K562 (cell line): Measurements from ENCODE around the gene TAPBPL. TPM values are rescaled to one million over a fixed set of nuclear protein-coding genes. Genes with fewer than 3 reads are reported as not detected.

Experiments used
- ARID2 ChIP-seq: fragments of 450-650 bp; IDR thresholded peaks from 2 replicates; pipeline ENCODE4 v1.6.1; 2017; ENCODE audit warnings: antibody characterized with exemption, mild to moderate bottlenecking
- CREB3 ChIP-seq: fragments of 450-650 bp; conservative IDR thresholded peaks from 2 replicates; pipeline ENCODE4 v1.6.1; 2016; ENCODE audit warnings: missing genetic modification characterization, low read depth, mild to moderate bottlenecking, missing compliant biosample characterization, moderate library complexity
- HNRNPLL ChIP-seq: fragments of 200-400 bp; formaldehyde crosslinking; IDR thresholded peaks from 2 replicates; pipeline ENCODE4 v1.6.1; 2017; ENCODE audit warnings: low read length, low read depth, mild to moderate bottlenecking; ENCODE audit not compliant: poor library complexity, severe bottlenecking
- MAFF ChIP-seq: IDR thresholded peaks from 2 replicates; pipeline ENCODE4 v1.6.1; 2012; ENCODE audit warnings: low read length, improper control_type of control experiment
- MITF ChIP-seq: IDR thresholded peaks from 2 replicates; pipeline ENCODE4 v1.6.1; 2014; ENCODE audit warnings: antibody characterized with exemption
- NCOA4 ChIP-seq: fragments of 450-650 bp; IDR thresholded peaks from 2 replicates; pipeline ENCODE4 v1.6.1; 2018; ENCODE audit warnings: mild to moderate bottlenecking; ENCODE audit not compliant: partially characterized antibody
- PBX2 ChIP-seq, 2 experiments: IDR thresholded peaks in 1 of 2; conservative IDR thresholded peaks in 1 of 2; 2 replicates each; pipeline ENCODE4 v1.6.1; 2016; ENCODE audit warnings: low read depth in 2 of 2, mild to moderate bottlenecking in 1 of 2, missing compliant biosample characterization in 1 of 2, missing genetic modification characterization in 1 of 2, moderate library complexity in 1 of 2
- RAD21 ChIP-seq, 2 experiments: fragments of 250-450 bp in 1 of 2; fragments of 450-650 bp in 1 of 2; sonication (Bioruptor Pico) in 1 of 2; formaldehyde crosslinking in 1 of 2; IDR thresholded peaks in 1 of 2; conservative IDR thresholded peaks in 1 of 2; 2 replicates each; pipeline versions ENCODE4 v1.4.0 to v1.8.0; 2020 to 2022; ENCODE audit warnings: mild to moderate bottlenecking in 2 of 2, moderate library complexity in 1 of 2
- RFX1 ChIP-seq: fragments of 450-650 bp; IDR thresholded peaks from 2 replicates; pipeline ENCODE4 v1.6.1; 2016; ENCODE audit warnings: mild to moderate bottlenecking, moderate library complexity
- SMC3 ChIP-seq: conservative IDR thresholded peaks from 2 replicates; pipeline ENCODE4 v1.6.1; 2011; ENCODE audit warnings: low read depth, low read length, improper control_type of control experiment; ENCODE audit not compliant: insufficient read depth
- SP1 ChIP-seq: sonication (generic); formaldehyde crosslinking; IDR thresholded peaks from 2 replicates; pipeline ENCODE4 v1.8.1; 2022; ENCODE audit warnings: mild to moderate bottlenecking, missing genetic modification reagents
- SRSF3 ChIP-seq: fragments of 200-400 bp; formaldehyde crosslinking; IDR thresholded peaks from 2 replicates; pipeline ENCODE4 v1.6.1; 2016; ENCODE audit warnings: mild to moderate bottlenecking, low read length, moderate library complexity; ENCODE audit not compliant: insufficient read depth
- TAF9B ChIP-seq: fragments of 450-650 bp; IDR thresholded peaks from 2 replicates; pipeline ENCODE4 v1.6.1; 2018; ENCODE audit warnings: mild to moderate bottlenecking; ENCODE audit not compliant: partially characterized antibody
- TCF15 ChIP-seq: fragments of 250-450 bp; sonication (Bioruptor Pico); IDR thresholded peaks from 2 replicates; pipeline ENCODE4 v1.8.0; 2022; ENCODE audit warnings: moderate library complexity, mild to moderate bottlenecking, inconsistent platforms
- TGIF2 ChIP-seq: sonication (generic); formaldehyde crosslinking; IDR thresholded peaks from 2 replicates; pipeline ENCODE4 v1.8.1; 2022; ENCODE audit warnings: mild to moderate bottlenecking, missing genetic modification reagents, moderate library complexity
- THRB ChIP-seq: fragments of 450-650 bp; formaldehyde crosslinking; conservative IDR thresholded peaks from 2 replicates; pipeline ENCODE4 v1.4.0; 2022; ENCODE audit warnings: mild to moderate bottlenecking, missing genetic modification characterization
- ZBTB7A ChIP-seq: IDR thresholded peaks from 2 replicates; pipeline ENCODE4 v1.6.1; 2011; ENCODE audit warnings: low read depth, mild to moderate bottlenecking, low read length, moderate library complexity, borderline replicate concordance; ENCODE audit not compliant: control insufficient read depth
- polyA plus RNA-seq, 8 experiments: library from polyadenylated mRNA; depleted of rRNA in 4 of 8; stranded (reverse) in 5 of 8; unstranded in 3 of 8; fragments of >200 nt; fragmentation: Nextera tagmentation in 2 of 8; fragmentation: Illumina TruSeq in 1 of 8; extraction: Ambion mirVana in 2 of 8; extraction: Trizol in 1 of 8; gene quantifications; 2 replicates each; pipeline versions ENCODE4 v1.2.1 to v1.2.3, GENCODE V29; 2011 to 2014; ENCODE audit warnings: inconsistent platforms in 1 of 8, missing spikeins in 1 of 8
- total RNA-seq, 7 experiments: library from RNA; depleted of rRNA in 6 of 7; stranded (reverse); fragments of >200 nt in 6 of 7; fragmentation: Illumina TruSeq in 2 of 7; extraction: Trizol in 2 of 7; gene quantifications; 2 replicates each; pipeline versions ENCODE4 v1.2.1 to v1.2.3, GENCODE V29; 2011 to 2021; ENCODE audit warnings: low replicate concordance in 1 of 7

The TAPBPL gene
- total and polyA plus RNA-seq, 9 of the 15 experiments (the other 6 are each of a cell fraction or from before 2014, with no cell fraction given) = 0.29 to 1.6 (median 0.45) TPM

GRCh38 chr12:6430124-6430989, 21.5 kb upstream of the TAPBPL start (continued):
- no peak for TF ChIP-seq MITF
- no peak for TF ChIP-seq SRSF3
- TF ChIP-seq ARID2 = no peak
- no peak for TF ChIP-seq TCF15 (CRISPR knock-in tag)
- peak; percentile 93 for TF ChIP-seq MAFF
- no peak for TF ChIP-seq TGIF2 (CRISPR knock-in tag)
- no peak for TF ChIP-seq HNRNPLL
- TF ChIP-seq TAF9B = peak; percentile 53
- no peak for TF ChIP-seq SMC3
- no peak for TF ChIP-seq ZBTB7A
- no peak for TF ChIP-seq THRB (CRISPR knock-in tag)
- no peak for TF ChIP-seq PBX2 (CRISPR knock-in tag; IDR thresholded peaks at IDR 0.05; ENCODE audit: low read depth)
- TF ChIP-seq PBX2 (tag; conservative IDR thresholded peaks at IDR 0.05; ENCODE audit: low read depth) = peak; percentile 76
- TF ChIP-seq SP1 (CRISPR knock-in tag) = no peak
- TF ChIP-seq CREB3 = no peak
- no peak for TF ChIP-seq NCOA4
- no peak for TF ChIP-seq RAD21 (CRISPR knock-in tag; conservative IDR thresholded peaks at IDR 0.05 in 1 of 2, IDR thresholded peaks at IDR 0.05 in 1 of 2)
- TF ChIP-seq RFX1 = no peak
